H9 (cell line): ENCODE measurements around the gene CCDC60. TPM values are rescaled to one million over a fixed set of nuclear protein-coding genes. Genes with fewer than 3 reads are reported as not detected.
A peak's percentile ranks its signal among the peaks of the same experiment; 100 is the strongest.

ENCODE experiments used
- DNase-seq: peaks from one replicate; pipeline ENCODE4 v3.0.0-alpha.2; 2017
- H2AFZ ChIP-seq: one replicate; pipeline ENCODE4 v1.6.1; 2013; ENCODE audit warnings: mild to moderate bottlenecking, low read length, control low read depth, moderate library complexity
- H2AK5ac ChIP-seq: 2 replicates; pipeline ENCODE4 v1.6.1; 2013; ENCODE audit warnings: low read length, control low read depth, mixed read lengths; ENCODE audit not compliant: insufficient read length
- H2BK120ac ChIP-seq: one replicate; pipeline ENCODE4 v1.6.1; 2013; ENCODE audit warnings: low read depth, mild to moderate bottlenecking, low read length, control low read depth, inconsistent platforms; ENCODE audit not compliant: poor library complexity, severe bottlenecking
- H2BK12ac ChIP-seq: 2 replicates; pipeline ENCODE4 v1.6.1; 2013; ENCODE audit warnings: low read length, control low read depth, mixed read lengths, low read depth; ENCODE audit not compliant: insufficient read length
- H2BK15ac ChIP-seq: 2 replicates; pipeline ENCODE4 v1.6.1; 2013; ENCODE audit warnings: low read depth, low read length, control low read depth
- H2BK20ac ChIP-seq: one replicate; pipeline ENCODE4 v1.6.1; 2013; ENCODE audit warnings: low read depth, mild to moderate bottlenecking, low read length, control low read depth, inconsistent platforms; ENCODE audit not compliant: poor library complexity, severe bottlenecking
- H2BK5ac ChIP-seq: 2 replicates; pipeline ENCODE4 v1.6.1; 2013; ENCODE audit warnings: low read length, control low read depth, mixed read lengths; ENCODE audit not compliant: insufficient read length
- H3K14ac ChIP-seq: 2 replicates; pipeline ENCODE4 v1.6.1; 2013; ENCODE audit warnings: low read length, control low read depth; ENCODE audit not compliant: insufficient read depth
- H3K18ac ChIP-seq: 2 replicates; pipeline ENCODE4 v1.6.1; 2013; ENCODE audit warnings: low read depth, mild to moderate bottlenecking, mixed read lengths, low read length, control low read depth; ENCODE audit not compliant: insufficient read length
- H3K23ac ChIP-seq: 2 replicates; pipeline ENCODE4 v1.6.1; 2013; ENCODE audit warnings: low read length, control low read depth, mixed read lengths, low read depth; ENCODE audit not compliant: insufficient read length
- H3K23me2 ChIP-seq: 2 replicates; pipeline ENCODE4 v1.6.1; 2013; ENCODE audit warnings: low read depth, mild to moderate bottlenecking, mixed read lengths, low read length, control low read depth; ENCODE audit not compliant: insufficient read length, poor library complexity, severe bottlenecking
- H3K27ac ChIP-seq: 2 replicates; pipeline ENCODE4 v1.5.1; 2013; ENCODE audit warnings: low read length, control low read depth, mixed read lengths, low read depth; ENCODE audit not compliant: insufficient read length
- H3K27me3 ChIP-seq: 2 replicates; pipeline ENCODE4 v1.6.1; 2013; ENCODE audit warnings: low read length, control low read depth, inconsistent platforms; ENCODE audit not compliant: insufficient read depth
- H3K4ac ChIP-seq: 2 replicates; pipeline ENCODE4 v1.6.1; 2013; ENCODE audit warnings: low read depth, mild to moderate bottlenecking, control low read depth, inconsistent platforms, low read length, moderate library complexity
- H3K4me1 ChIP-seq: 2 replicates; pipeline ENCODE4 v1.6.1; 2013; ENCODE audit warnings: low read length, control low read depth, inconsistent platforms; ENCODE audit not compliant: insufficient read depth
- H3K4me2 ChIP-seq: 2 replicates; pipeline ENCODE4 v1.6.1; 2013; ENCODE audit warnings: low read length, control low read depth, mixed read lengths; ENCODE audit not compliant: insufficient read length, insufficient read depth
- H3K56ac ChIP-seq: 2 replicates; pipeline ENCODE4 v1.6.1; 2013; ENCODE audit warnings: low read depth, mild to moderate bottlenecking, mixed read lengths, low read length, control low read depth; ENCODE audit not compliant: insufficient read length
- H3K79me1 ChIP-seq: 2 replicates; pipeline ENCODE4 v1.6.1; 2013; ENCODE audit warnings: low read depth, mild to moderate bottlenecking, moderate library complexity, low read length, control low read depth, inconsistent platforms; ENCODE audit not compliant: insufficient read depth, poor library complexity, severe bottlenecking
- H3K79me2 ChIP-seq: 2 replicates; pipeline ENCODE4 v1.6.1; 2013; ENCODE audit warnings: low read length, control low read depth, inconsistent platforms; ENCODE audit not compliant: insufficient read depth
- H3K9ac ChIP-seq: 2 replicates; pipeline ENCODE4 v1.6.1; 2013; ENCODE audit warnings: low read length, control low read depth, mixed read lengths; ENCODE audit not compliant: insufficient read length; ENCODE audit errors: extremely low read depth
- H3K9me3 ChIP-seq: one replicate; pipeline ENCODE4 v1.6.1; 2013; ENCODE audit warnings: low read depth, low read length, inconsistent platforms; ENCODE audit not compliant: control insufficient read depth
- H3T11ph ChIP-seq: one replicate; pipeline ENCODE4 v1.6.1; 2013; ENCODE audit warnings: mild to moderate bottlenecking, low read length, control low read depth, inconsistent platforms
- H4K20me1 ChIP-seq: one replicate; pipeline ENCODE4 v1.6.1; 2013; ENCODE audit not compliant: control insufficient read depth, insufficient read length, insufficient read depth
- H4K5ac ChIP-seq: 2 replicates; pipeline ENCODE4 v1.6.1; 2013; ENCODE audit warnings: low read depth, mild to moderate bottlenecking, mixed read lengths, low read length, control low read depth; ENCODE audit not compliant: insufficient read length
- H4K8ac ChIP-seq: replicated peaks from 2 replicates; pipeline ENCODE4 v1.6.1; 2013; ENCODE audit warnings: low read length, control low read depth, mixed read lengths, low read depth; ENCODE audit not compliant: insufficient read length
- H4K91ac ChIP-seq: 2 replicates; pipeline ENCODE4 v1.6.1; 2013; ENCODE audit warnings: low read depth, mild to moderate bottlenecking, moderate library complexity, mixed read lengths, low read length, control low read depth; ENCODE audit not compliant: insufficient read length
- H3K27ac Mint-ChIP-seq, 3 experiments: 2 replicates in 2 of 3; 3 replicates in 1 of 3; pipeline ENCODE4 v1.8.0; 2020 to 2021; ENCODE audit warnings: mixed read lengths in 3 of 3, mild to moderate bottlenecking in 1 of 3, moderate library complexity in 1 of 3
- H3K27me3 Mint-ChIP-seq: 2 replicates; pipeline ENCODE4 v1.8.0; 2021; ENCODE audit warnings: low read depth, mild to moderate bottlenecking, moderate library complexity, mixed read lengths
- H3K36me3 Mint-ChIP-seq, 3 experiments: 2 replicates in 2 of 3; 3 replicates in 1 of 3; pipeline ENCODE4 v1.8.0; 2020 to 2021; ENCODE audit warnings: low read depth in 3 of 3, mixed read lengths in 3 of 3; ENCODE audit not compliant: insufficient read depth in 1 of 3
- H3K4me1 Mint-ChIP-seq, 2 experiments: 2 replicates each; pipeline ENCODE4 v1.8.0; 2020; ENCODE audit warnings: mixed read lengths in 2 of 2
- H3K4me3 Mint-ChIP-seq, 2 experiments: 2 replicates in 1 of 2; 3 replicates in 1 of 2; pipeline ENCODE4 v1.8.0; 2020 to 2021; ENCODE audit warnings: mild to moderate bottlenecking in 2 of 2, mixed read lengths in 2 of 2, moderate library complexity in 1 of 2
- H3K9me3 Mint-ChIP-seq, 2 experiments: 2 replicates in 1 of 2; 3 replicates in 1 of 2; pipeline ENCODE4 v1.8.0; 2020; ENCODE audit warnings: mild to moderate bottlenecking in 2 of 2, mixed read lengths in 2 of 2, moderate library complexity in 1 of 2
- CTCF ChIP-seq: fragments of 200-600 bp; sonication (generic); conservative IDR thresholded peaks from 3 replicates; pipeline ENCODE4 v1.8.0; 2021; ENCODE audit warnings: antibody characterized with exemption, mild to moderate bottlenecking
- WGBS: extraction: QIAGEN DNeasy Blood & Tissue Kit; methylation state at CpG from one replicate; pipeline ENCODE4 v1.1.7; 2013; ENCODE audit warnings: missing lambda C conversion rate, low lambda C conversion rate, mixed read lengths; ENCODE audit not compliant: insufficient read length; ENCODE audit errors: extremely low coverage; 5-methylcytosine and 5-hydroxymethylcytosine counted together
- total RNA-seq: library from RNA; stranded (reverse); gene quantifications from 2 replicates; pipeline ENCODE4 v1.2.1, GENCODE V29; 2021

The CCDC60 gene
- total RNA-seq, 1 experiment from 2014 or later: 0.44 TPM

DNA sequence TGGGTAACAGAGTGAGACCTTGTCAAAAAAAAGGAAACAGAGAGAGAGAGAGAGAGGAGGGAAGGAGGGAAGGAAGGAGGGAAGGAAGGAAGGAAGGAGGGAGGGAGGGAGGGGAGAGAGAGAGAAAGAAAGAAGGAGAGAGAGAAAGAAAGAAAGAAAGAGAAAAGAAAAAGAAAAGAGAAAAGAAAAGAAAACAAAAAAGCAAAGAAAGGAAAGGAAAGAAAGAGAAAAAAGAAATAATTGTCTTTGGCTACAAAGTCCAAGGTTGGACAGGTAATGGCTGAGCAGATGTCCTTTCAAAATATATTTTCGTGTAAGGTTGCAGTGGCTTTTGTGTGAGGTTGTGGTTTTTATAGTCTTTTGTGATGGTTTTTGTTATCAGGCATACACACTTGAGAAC lies 21.6 kb upstream of the CCDC60 start:
- Mint-ChIP-seq H3K36me3 (peaks cover under 1 to 4% (median 2%) of the 10 kb centered on the region in 3 experiments; a peak in 6 of 7 replicates), H3K4me3 (no peak overlapping the region), H3K27me3 (no peaks in the 10 kb centered on the region; the same call in 1 of the 2 replicates), H3K9me3 (peaks cover 0 to 2% of the 10 kb centered on the region in 2 experiments; a peak in 2 of 5 replicates), H3K27ac (0 out of 7 replicates have a peak overlapping the region, but pooled peaks of 1 of the 3 experiments have one; percentile 65), H3K4me1 (peaks cover 24 to 32% of the 10 kb centered on the region in 2 experiments)
- Histone ChIP-seq H4K8ac (no peak overlapping the region), H2AFZ (no peak overlapping the region), H3T11ph (no peak overlapping the region), H3K27me3 (no peaks in the 10 kb centered on the region), H2AK5ac (no peak overlapping the region), H3K79me1 (no peaks in the 10 kb centered on the region), H4K20me1 (no peaks in the 10 kb centered on the region), H2BK120ac (no peak overlapping the region), H3K4me2 (no peak overlapping the region), H3K56ac (no peak overlapping the region), H4K91ac (no peak overlapping the region), H3K27ac (no peak overlapping the region), H3K9me3 (no peaks in the 10 kb centered on the region), H3K4me1 (no peaks in the 10 kb centered on the region; the same call in 1 of the 2 replicates), H2BK5ac (no peak overlapping the region), H3K23me2 (no peaks in the 10 kb centered on the region), H3K79me2 (no peaks in the 10 kb centered on the region), H2BK12ac (no peak overlapping the region), H3K18ac (no peak overlapping the region), H3K14ac (no peak overlapping the region), H2BK15ac (no peak overlapping the region), H3K9ac (no peak overlapping the region), H4K5ac (no peak overlapping the region), H2BK20ac (no peak overlapping the region), H3K23ac (no peak overlapping the region), H3K4ac (no peak overlapping the region)
- no CpG with 5 or more reads among the region's 1 CpG for WGBS
- no peak for TF ChIP-seq CTCF
- no peak for DNase-seq
